Stimulated activated CD4-positive, alpha-beta T cell treated with anti-CD3 and anti-CD28 coated beads, Interleukin-2, amount 100 ng/mL, for 4 hours (primary cell): ENCODE results near the gene RNF208.
A peak's percentile ranks its signal among the peaks of the same experiment; 100 is the strongest.

Source experiments
- DNase-seq: peaks from one replicate; pipeline ENCODE4 v3.0.0-alpha.2; 2020; ENCODE audit warnings: low read depth

Gene RNF208

DNA sequence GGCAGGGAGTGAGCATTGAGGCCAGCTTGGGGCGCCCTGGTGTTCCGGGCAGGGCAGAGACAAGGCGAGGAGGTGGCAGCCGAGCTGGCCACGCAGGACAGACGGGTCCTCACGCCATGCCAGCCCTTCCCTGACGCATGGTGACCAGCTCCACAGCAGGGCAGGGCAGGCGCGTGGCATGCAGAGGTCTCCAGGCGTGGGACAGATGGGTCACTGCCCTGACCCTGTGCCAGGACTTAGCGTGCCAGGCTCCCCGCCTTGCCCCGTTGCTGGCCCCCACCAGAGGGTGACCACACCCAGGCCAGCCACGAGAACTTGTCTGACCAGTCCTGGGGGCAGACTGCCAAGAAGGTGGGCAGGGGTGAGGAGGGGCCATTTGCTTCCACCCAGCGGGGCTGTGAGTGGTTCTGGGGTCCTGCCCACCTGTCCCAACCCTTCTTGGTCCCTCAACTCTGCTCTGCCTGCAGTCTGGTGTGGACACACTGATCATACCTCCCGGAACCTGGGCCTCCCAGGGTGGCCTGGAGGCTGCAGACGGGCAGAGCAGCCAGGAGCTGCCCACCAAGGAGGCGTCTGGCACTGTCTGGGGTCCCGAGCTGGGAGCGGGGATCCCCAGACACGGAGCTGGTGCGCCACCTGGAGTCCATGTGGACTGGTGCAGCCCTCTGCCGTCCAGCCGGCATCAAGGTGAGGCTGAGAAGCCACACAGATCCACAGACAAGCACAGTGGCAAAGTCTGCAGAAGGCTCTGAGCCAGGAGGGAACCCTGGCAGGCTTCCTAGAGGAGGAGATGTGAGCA is 5.2 kb upstream of the RNF208 start, which contains the start of gene RNF224:
TSS of gene RNF224 (plus strand) at position 449 of the 799 bp plus-strand sequence. CDS start 834 bp downstream, outside the sequence.
- DNase-seq = peak; percentile 72

DNA sequence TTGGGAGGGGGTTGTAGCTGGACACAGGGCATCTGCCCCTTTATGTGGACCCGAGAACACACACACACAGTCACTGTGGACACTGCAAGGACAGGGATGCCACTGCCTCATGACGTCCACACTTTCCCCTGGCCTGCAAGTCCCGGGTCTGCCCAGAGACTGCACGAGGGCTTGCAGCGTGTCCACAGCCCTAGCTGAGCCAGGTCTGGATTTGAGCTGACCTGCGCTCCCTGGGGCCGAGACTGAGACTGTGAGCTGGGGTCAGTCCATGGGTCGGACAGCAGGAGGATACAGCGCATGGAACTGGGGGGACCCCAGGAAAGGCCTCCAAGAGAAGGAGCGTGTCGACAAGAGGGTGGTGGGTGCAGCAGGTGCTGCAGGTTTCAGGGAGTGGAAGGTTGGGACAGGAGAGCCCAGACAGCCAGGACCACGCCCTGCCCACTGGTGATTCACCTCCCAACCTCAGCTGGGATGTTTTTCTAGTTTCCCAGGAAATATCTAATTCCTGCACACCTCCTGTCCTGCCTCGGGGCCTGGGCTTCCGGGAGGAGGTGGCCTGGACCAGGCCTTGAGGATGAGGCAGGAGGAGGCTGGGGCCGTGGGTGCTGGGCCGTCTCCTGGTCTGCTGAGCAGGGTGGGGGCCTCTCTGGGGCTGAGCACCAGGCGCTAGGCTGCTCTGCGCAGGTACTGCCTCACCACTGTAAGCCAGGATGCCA is 4.5 kb upstream of the RNF208 start:
- DNase-seq = no peak

DNA sequence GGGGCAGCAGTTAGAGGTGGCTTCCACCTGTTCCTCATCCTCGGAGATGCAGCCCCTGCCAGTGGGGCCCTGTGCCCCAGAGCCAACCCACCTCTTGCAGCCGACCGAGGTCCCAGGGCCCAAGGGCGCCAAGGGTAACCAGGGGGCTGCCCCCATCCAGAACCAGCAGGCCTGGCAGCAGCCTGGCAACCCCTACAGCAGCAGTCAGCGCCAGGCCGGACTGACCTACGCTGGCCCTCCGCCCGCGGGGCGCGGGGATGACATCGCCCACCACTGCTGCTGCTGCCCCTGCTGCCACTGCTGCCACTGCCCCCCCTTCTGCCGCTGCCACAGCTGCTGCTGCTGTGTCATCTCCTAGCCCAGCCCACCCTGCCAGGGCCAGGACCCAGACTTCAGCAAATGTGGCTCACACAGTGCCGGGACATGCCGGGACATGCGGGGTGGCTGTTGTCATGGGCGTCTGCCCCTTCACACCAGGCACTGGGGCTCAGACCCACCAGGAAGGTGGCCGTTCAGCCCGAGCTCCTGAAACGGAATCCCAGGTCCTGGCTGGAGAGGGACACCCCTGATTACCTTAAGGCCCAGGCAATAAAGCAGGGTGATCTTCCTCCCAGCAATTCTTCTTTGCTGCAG is 3.8 kb upstream of the RNF208 start:
- DNase-seq = no peak

DNA sequence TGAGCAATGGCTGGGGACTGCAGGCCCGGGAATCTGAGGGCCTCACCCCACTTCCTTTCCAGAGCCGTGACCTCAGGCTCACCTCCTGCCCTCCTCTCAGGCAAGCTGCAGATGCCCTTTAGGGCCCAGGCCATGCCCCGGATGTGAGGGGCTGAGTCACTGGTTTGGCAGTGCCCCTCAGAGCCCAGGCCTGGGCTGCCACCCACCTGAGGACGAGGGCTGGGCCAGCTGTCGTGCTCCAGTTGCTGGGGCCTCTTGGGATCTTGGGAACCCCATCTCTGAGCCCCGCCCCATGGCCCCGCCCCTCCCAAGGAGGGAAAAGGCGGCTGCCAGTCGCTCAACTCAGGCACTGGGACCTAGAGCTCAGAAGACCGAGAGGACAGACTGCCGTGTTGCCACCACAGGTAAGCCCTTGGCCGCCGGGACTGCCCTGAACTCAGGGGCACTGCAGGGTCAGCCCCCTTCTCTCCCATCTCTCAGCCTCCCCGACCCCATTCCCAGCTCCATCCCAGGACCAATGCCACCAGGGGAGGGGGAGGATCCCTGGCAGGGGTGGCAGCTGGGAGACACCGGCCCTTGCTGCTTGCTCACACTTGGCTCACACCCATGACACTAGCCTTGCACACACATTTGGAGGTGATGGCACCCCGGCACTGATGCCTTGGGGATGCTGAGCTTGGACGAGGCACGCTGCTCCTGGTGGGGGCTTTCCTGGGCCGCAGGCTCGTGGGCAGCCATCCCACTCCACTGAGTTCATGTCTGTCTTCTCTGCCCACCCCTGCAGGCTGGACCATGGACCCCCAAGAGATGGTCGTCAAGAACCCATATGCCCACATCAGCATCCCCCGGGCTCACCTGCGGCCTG is 3.0 kb upstream of the RNF208 start, which contains the start of gene CYSRT1:
TSS of gene CYSRT1 (plus strand) at position 345 of the 865 bp plus-strand sequence. CDS start at position 793, 448 bp downstream.
- DNase-seq = no peak

DNA sequence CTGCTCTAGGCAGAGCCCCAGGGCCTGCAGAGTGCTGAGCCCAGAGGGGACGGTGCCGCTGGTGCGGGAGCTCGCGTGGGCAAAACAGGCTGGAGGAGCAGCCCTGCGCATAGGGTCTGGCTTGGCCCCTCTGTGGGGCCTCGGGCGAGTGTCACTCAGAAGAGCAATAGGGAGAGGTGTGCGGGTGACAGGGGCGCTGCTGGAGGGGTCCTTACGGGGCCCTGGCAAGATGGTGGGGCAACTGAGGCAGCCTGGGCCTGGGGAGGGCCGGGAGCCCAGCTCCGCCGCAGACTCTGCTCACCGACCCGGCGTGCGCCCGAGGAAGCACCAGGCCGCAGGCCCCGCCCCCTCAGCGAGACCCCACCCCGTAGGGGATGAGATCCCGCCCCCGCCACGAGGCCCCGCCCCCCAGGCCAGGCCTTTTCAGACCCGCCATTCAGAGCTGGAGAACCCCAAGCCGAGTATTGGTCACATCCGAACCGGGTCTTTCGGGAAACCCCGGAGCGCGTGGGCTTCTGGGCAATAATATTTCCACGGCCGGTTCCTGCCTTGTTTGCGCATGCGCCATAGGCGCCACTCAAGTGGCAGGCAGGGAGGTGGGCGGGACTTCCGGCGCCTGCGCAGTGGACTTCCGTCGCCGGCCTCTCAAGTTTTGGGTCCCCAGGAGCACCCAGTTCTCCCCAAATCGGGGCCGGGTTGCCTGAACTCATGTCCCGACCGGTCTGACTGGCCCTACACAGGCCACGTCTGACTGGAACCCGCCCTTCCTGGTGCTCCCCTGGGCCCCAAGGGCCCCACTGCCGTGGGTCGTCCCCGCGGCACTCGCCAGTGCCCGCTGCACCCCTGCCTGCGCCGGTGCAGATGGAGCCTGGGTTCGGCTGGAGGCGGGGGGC is 1.3 kb upstream of the RNF208 start:
- peak; percentile 98 for DNase-seq

DNA sequence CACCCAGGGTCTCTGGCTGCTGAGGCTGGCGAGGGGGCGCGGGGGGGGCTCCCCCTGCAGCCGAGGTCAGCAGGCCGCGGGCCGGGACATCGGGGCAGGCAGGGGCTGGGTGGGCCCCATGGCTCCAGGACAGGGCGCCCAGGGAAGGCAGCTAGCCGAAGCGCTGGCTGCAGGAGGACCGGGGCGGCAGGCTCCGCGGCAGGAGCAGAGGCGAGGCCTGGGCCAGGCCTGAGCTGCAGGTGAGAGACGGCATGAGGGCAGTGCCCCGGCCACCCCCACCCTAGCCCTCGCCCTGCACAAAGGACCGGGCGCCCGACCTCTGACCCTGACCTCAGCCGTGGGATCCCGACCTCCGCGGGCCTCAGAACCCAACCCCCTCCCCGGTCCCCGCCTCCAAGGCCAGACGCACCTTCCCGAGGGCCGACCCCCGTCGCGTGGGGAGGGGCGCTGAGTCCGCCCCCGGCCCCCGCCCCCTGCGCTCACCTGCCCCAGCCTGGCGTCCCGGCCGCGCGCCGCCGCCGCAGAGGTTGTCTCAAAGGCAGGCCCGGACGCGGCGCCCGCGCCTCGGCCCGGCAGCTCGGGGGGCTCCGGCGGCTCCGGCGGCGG is 431 bp downstream of the RNF208 start:
- no peak for DNase-seq

DNA sequence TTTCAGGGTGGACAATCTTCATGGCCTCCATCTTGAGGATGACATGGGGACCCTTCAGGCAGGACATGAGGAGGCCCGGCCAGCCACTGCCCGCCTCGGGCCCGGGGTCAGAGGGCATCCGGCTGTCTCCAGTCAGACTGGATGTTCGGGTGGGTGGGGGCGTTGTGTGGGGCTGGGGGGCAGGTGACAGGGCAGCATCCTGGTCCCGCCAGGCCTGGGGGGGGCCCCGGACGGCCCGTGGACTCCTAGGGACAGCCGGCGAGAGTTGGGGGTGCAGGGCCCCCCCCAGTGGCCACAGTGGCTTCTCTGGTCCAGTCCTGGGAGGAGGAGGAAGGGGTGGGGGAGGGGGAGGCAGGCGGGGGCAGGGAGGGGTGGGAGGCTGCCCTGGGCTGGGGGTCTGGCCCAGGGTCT is 940 bp downstream of the RNF208 start:
- no peak for DNase-seq

DNA sequence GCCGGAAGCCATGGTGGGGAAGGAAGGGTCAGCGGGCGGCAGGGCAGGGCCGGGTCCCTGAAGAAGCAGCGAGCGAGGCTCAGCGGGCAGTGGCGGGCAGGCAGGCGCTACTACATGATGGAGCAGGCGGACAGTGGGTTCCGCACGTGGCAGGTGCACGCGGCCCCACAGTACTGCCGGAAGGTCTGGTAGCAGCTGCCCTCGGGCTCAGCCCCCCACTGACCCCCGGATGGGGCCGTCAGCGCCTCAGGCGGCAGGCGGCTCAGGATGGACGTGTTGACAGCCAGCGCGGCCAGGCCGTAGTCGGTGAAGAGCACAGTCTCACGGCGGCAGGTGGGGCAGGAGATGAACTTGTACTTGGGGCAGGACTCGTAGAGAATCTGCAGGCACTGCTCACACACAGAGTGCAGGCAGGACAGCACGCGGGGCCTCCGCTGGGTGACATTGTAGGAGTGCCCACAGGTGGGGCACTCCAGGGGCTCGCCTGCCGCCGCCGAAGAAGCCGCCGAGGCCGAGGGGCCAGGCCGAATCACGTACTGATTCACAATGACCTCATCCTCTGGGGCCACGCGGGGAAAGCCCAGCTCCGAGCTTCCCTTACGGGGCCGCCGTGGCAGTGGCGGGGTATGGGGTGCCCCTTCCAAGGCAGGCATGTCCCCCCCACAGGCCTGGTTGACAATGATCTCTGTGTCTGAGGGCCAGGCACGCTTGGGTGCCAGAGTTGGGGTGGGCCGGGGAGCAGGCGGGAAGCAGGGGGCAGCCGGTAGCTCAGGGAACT is 1.5 kb downstream of the RNF208 start:
- no peak for DNase-seq

DNA sequence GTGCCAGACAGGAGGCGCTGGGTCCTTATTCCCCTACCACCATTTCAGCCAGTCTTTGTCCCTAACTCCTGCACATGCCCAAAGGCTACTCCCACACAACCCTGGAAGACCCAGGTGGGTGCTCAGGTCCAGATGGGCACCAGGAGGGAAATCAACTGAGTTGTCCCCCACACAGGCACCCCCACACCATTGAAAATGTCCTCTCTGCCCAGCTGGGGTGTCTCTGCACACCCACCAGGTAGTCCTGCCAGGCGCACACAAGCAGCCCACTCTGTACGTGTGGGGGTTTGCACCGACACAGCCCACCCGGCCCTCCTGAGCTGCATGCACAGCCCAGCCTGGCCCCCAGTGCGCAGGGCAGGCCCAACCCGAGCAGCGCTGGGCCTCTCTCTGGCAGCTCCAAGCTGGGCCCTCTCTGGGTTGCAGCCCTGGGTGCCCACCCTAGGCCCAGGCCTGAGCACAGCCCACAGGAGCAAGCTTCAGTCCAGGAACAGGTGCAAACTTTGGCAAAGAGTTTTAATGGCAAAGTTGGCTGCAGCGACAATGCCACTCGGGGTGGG is 2.2 kb downstream of the RNF208 start:
- no peak for DNase-seq

DNA sequence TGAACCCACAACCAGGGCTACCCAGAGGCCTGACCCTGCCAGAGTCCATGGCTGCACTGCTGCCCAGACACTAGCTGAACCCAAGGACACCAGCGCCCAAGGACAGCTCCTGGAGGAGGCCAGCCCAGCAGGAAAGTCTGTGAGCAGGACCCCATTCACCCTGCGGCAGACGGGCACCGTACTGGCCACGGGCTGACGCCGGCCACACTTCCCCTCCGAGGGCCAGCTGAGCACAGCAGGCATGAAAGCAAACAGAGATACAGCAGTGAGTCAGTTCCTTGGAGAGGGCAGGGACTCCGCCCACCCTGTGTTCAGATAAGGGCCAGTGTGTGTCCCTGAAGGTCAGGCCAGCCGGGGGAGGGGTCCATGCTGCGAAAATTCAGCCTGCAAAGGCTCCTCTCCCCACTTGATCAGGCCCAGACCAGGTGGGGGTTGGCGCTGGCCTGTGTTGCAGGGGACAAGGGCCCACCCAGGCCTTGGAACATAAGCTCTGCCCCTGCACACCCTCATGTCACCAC is 3.2 kb downstream of the RNF208 start:
- no peak for DNase-seq

DNA sequence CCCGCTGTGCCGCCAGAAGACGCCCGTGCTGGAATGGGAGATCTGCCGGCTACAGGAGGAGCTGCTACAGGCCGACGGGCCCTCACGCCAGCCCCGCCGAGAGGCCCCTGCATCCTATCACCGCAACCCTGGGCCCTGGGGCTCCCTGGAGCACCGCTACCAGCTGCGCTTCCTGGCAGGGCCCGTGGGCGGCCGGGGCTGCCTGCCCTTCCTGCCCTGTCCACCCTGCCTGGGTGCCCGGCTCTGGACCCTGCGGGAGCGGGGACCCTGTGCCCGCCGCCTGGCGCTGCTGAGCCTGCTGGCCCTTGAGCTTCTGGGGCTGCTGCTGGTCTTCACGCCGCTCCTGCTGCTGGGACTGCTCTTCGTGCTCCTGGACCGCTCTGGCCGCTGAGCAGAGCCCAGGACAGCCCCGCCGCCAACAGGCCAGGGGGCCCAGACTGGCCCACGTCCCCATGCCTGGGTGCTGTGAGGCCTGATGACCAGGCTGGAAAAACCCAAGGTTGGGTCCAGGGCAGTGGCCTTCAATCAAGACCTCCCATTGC is 3.8 kb downstream of the RNF208 start:
- no peak for DNase-seq

DNA sequence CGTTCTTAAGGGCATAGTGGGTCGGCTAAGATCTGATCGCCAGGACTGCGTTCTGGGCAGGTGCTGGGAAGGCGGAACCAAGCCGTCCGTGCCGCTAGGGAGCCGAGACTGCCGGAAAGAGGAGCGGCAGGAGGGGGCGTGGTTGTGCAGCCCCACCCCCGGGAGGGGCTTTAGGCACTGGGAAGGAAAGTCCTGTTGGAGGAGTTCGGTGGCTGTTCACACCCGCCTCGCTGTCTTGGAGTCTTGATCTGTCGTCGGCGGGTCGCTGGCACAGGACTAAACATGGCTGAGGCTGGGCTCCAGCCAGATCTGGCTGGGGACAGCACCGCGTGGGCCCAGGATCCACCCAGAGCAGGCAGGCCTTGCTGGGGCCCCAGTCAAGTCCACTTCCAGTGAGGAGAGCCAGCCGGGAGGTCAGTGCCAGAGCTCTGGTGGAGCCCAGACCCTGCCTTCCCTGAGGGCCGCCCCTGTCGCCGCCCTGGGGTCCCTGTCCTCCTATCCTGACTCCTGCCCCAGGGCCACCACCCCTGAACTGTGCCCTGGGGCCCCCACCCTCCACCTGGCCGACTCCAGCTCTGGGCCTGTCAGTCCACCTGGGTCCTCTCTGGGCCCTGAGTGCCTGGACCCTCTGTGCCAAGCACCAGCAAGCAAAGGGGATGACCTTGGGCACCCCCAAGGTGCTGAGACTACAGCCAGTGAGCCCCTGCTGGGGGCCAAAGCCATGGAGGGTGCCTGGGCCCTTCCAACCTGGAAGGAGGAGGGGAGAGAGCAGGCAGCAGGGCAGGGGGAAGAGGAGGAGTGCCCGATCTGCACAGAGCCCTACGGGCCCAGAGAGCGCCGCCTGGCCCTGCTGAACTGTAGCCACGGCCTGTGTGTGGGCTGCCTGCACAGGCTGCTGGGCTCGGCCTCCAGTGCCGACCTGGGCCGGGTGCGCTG is 4.5 kb downstream of the RNF208 start:
- no peak for DNase-seq

DNA sequence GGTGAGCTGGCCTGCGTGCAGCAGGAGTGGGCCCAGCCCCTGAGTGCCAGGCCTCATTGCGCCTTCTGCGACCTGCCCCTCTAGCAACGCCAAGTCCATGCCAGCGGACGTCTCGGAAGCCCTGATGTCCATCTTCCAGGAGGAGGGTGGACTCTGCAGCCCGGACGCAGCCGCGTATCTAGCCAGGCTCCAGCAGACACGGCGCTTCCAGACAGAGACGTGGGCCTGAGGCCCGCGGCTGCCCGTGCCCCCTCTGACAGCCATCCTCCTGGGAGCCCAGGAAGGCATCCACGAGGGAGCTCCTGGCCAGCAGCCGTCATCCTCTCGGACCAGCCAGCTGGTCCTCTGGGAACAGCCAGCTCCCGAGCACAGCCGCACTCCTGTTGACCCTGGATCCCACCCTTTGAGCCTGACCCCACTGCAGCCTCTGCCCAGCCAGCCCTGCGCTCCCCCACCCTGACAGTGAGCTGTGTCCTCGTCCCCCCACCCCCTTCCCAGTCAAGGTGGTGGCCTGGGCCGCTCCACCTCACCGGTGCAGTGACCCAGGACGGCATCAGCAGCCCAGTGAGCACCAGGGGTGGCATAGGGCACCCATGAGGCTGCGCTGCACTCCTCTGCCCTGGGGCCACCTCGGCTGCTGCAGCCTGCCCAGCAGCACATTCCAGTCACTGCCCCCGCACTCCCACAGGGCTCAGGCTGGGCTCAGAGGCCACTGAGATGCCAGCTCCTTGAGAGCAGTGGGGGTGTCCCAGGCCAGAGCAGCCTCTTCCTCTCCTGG is 5.7 kb downstream of the RNF208 start:
- no peak for DNase-seq

DNA sequence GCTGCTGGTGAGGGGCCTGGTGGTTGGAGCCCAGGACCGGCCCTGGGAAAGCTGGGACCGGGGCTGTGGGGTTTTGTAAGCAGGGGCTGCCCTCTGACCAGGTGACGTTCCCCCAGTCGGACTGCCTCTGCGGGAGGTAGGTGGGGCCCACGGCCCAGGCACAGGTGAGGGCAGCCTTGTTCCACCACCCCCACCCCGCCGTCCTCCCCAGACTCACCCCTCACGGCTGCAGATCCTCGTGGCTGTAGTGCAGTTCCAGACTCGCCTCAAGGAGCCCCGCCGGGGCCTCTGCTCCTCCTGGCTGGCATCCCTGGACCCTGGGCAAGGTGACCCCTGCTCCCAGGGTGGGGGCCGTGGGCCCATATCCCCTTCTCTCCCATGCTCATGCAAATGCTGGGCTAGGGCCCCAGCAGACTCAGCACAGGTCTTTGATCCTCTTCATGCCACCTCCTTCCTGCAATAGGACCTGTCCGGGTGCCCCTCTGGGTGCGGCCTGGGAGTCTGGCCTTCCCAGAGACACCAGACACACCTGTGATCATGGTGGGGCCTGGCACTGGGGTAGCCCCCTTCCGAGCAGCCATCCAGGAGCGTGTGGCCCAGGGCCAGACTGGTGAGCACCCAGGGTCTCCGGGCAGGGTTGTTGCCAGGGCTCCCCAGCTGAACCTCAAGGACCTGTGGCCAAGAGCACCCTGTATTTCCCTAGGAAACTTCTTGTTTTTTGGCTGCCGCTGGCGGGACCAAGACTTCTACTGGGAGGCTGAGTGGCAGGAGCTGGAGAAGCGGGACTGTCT is 6.6 kb downstream of the RNF208 start:
- DNase-seq = no peak

DNA sequence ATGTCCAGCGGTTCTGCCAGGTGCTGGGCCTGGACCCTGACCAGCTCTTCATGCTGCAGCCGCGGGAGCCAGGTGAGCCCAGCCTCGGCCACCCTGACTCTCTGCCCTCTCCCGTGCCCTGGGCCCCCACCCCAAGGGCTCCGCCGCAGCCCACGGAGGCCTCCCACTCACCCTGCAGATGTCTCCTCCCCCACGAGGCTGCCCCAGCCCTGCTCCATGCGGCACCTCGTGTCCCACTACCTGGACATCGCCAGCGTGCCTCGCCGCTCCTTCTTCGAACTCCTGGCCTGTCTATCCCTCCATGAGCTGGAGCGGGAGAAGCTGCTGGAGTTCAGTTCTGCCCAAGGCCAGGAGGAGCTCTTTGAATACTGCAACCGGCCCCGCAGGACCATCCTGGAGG is 7.4 kb downstream of the RNF208 start:
- DNase-seq = no peak
